B cell (primary cell): ENCODE results near the gene BABAM2. TPM values are rescaled to one million over a fixed set of nuclear protein-coding genes. Genes with fewer than 3 reads are reported as not detected.

Experiments used
- ATAC-seq: fragments of 200-7000 bp; cut with Tn5 transposase; one replicate; pipeline ENCODE4 v1.10.0; 2021; ENCODE audit warnings: low read depth, mild to moderate bottlenecking, moderate number of reproducible peaks, moderate library complexity
- CTCF ChIA-PET: fragments of 350-600 bp; sonication (Branson Sonifier 250); formaldehyde crosslinking; loops from one replicate; lab custom pipeline; 2021; ENCODE audit warnings: antibody characterized with exemption, inconsistent platforms; lab: Charles Lee
- POLR2A ChIA-PET: fragments of 350-600 bp; sonication (Branson Sonifier 250); formaldehyde crosslinking; loops from one replicate; lab custom pipeline; 2021; ENCODE audit warnings: antibody characterized with exemption; lab: Charles Lee
- DNase-seq: peaks from one replicate; pipeline ENCODE4 v3.0.0; 2013
- H2AFZ ChIP-seq: 2 replicates; pipeline ENCODE4 v1.6.1; 2012; ENCODE audit warnings: mild to moderate bottlenecking, low read depth, low read length; ENCODE audit not compliant: insufficient read depth, poor library complexity, severe bottlenecking
- H3K27ac ChIP-seq, 2 donors: 1 replicate in 1 of 2; 2 replicates in 1 of 2; pipeline ENCODE4 v1.5.1; 2012 to 2013; ENCODE audit warnings: low read length in 2 of 2, mild to moderate bottlenecking in 2 of 2, moderate library complexity in 1 of 2
- H3K27me3 ChIP-seq, 4 experiments: fragments of 200-600 bp in 1 of 4; sonication (generic) in 1 of 4; replicated peaks in 1 of 4; 1 replicate in 2 of 4; 2 replicates in 2 of 4; pipeline versions ENCODE4 v1.6.1 to v1.7.0; 2013 to 2016; ENCODE audit warnings: low read length in 3 of 4, mild to moderate bottlenecking in 2 of 4, mixed read lengths in 1 of 4, moderate library complexity in 1 of 4; ENCODE audit not compliant: insufficient read depth in 4 of 4, control insufficient read depth in 3 of 4; ENCODE audit errors: control extremely low read depth in 1 of 4
- H3K36me3 ChIP-seq, 2 experiments: replicated peaks in 1 of 2; 1 replicate in 1 of 2; 2 replicates in 1 of 2; pipeline versions ENCODE4 v1.6.1 to v1.7.1; 2013; ENCODE audit warnings: low read length in 1 of 2; ENCODE audit not compliant: insufficient read depth in 2 of 2, control insufficient read depth in 1 of 2; ENCODE audit errors: control extremely low read depth in 1 of 2, extremely low read depth in 1 of 2
- H3K4me1 ChIP-seq, 2 donors: fragments of 200-600 bp in 1 of 2; sonication (generic) in 1 of 2; 1 replicate in 1 of 2; 2 replicates in 1 of 2; pipeline versions ENCODE4 v1.5.1 to v1.6.1; 2013 to 2017; ENCODE audit warnings: low read length in 2 of 2; ENCODE audit not compliant: control insufficient read depth in 2 of 2, insufficient read depth in 2 of 2
- H3K4me2 ChIP-seq: replicated peaks from 2 replicates; pipeline ENCODE3; 2012; ENCODE audit warnings: mild to moderate bottlenecking, low read depth, low read length; ENCODE audit not compliant: poor library complexity, severe bottlenecking
- H3K4me3 ChIP-seq, 5 experiments: fragments of 200-600 bp in 1 of 5; sonication (generic) in 1 of 5; 1 replicate in 3 of 5; 2 replicates in 2 of 5; pipeline versions ENCODE4 v1.5.1 to v1.7.0; 2011 to 2016; ENCODE audit warnings: low read length in 4 of 5, mild to moderate bottlenecking in 4 of 5, low read depth in 2 of 5, control low read depth in 1 of 5, moderate library complexity in 1 of 5; ENCODE audit not compliant: insufficient read depth in 1 of 5; ENCODE audit errors: control extremely low read depth in 1 of 5, extremely low read depth in 1 of 5
- H3K79me2 ChIP-seq: fragments of 200-600 bp; sonication (generic); one replicate; pipeline ENCODE4 v1.6.0; 2016; ENCODE audit warnings: low read length; ENCODE audit not compliant: control insufficient read depth, insufficient read depth
- H3K9ac ChIP-seq: fragments of 200-600 bp; sonication (generic); 2 replicates; pipeline ENCODE4 v1.6.1; 2017; ENCODE audit warnings: mild to moderate bottlenecking, low read length, moderate library complexity
- H3K9me3 ChIP-seq, 3 donors: one replicate each; pipeline versions ENCODE4 v1.6.1 to v1.7.1; 2013; ENCODE audit warnings: low read length in 2 of 3; ENCODE audit not compliant: control insufficient read depth in 2 of 3, insufficient read depth in 1 of 3; ENCODE audit errors: control extremely low read depth in 1 of 3
- H4K20me1 ChIP-seq: 2 replicates; pipeline ENCODE4 v1.6.0; 2012; ENCODE audit warnings: mild to moderate bottlenecking, low read length; ENCODE audit not compliant: insufficient read depth, control insufficient read depth, poor library complexity, severe bottlenecking
- H3K27ac Mint-ChIP-seq: one replicate; pipeline ENCODE4 v1.8.0; 2021; ENCODE audit warnings: mixed read lengths
- H3K27me3 Mint-ChIP-seq: one replicate; pipeline ENCODE4 v1.8.0; 2021; ENCODE audit warnings: mixed read lengths
- H3K4me1 Mint-ChIP-seq: one replicate; pipeline ENCODE4 v1.8.0; 2021; ENCODE audit warnings: mixed read lengths
- H3K4me3 Mint-ChIP-seq: one replicate; pipeline ENCODE4 v1.8.0; 2021; ENCODE audit warnings: mixed read lengths
- H3K9me3 Mint-ChIP-seq: one replicate; pipeline ENCODE4 v1.8.0; 2022; ENCODE audit warnings: mixed read lengths; ENCODE audit not compliant: insufficient read depth
- CTCF ChIP-seq: fragments of 200-600 bp; IDR thresholded peaks from one replicate; pipeline ENCODE4 v1.8.0; 2022; ENCODE audit warnings: antibody characterized with exemption, mild to moderate bottlenecking
- EZH2 ChIP-seq: IDR thresholded peaks from 2 replicates; pipeline ENCODE4 v1.6.1; 2012; ENCODE audit warnings: borderline replicate concordance, low read depth, mild to moderate bottlenecking, moderate library complexity, low read length; ENCODE audit not compliant: insufficient read depth, poor library complexity, severe bottlenecking
- WGBS: methylation state at CpG from one replicate; pipeline ENCODE4 v1.1.5; 2013; ENCODE audit warnings: missing lambda C conversion rate; ENCODE audit not compliant: insufficient coverage; 5-methylcytosine and 5-hydroxymethylcytosine counted together
- intact Hi-C: fragments of 100-400 bp; cut with micrococcal nuclease; formaldehyde crosslinking; loops from one replicate; pipeline ENCODE4 v1.10.0; 2022
- polyA plus RNA-seq: library from polyadenylated mRNA; depleted of rRNA; stranded (reverse); fragments of >200 nt; gene quantifications from 2 replicates; pipeline ENCODE4 v1.2.3, GENCODE V29; 2012
- total RNA-seq, 2 donors: library from RNA; stranded (reverse); fragments of 120-200 nt in 1 of 2; gene quantifications; 1 replicate in 1 of 2; 2 replicates in 1 of 2; pipeline versions ENCODE4 v1.2.3 to v1.2.4, GENCODE V29; 2013 to 2022

BABAM2 gene
- total and polyA plus RNA-seq, 2 donors (not counting 1 experiment from before 2014, with no cell fraction given) = 22.3 to 69.6 TPM

DNA sequence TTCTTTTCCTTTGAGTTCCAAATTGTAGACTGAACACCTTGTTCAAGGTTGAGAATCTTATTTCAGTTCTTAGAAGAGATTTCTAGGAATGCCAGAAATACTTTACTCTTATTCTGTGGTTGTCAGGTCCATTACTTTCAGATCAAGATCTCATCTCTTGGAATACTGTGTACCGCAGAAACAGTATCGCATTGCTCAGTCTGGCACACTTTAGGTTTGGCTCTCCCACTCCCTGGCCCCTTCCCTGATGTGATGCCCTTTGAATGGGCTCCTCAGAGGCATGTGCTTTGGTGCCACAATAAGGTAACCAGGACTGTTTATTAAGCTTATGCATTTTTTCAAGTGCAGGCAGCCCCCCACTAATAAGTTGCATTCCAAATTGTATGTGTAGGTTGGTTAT lies 257.5 kb downstream of the BABAM2 start:
- ATAC-seq (no peak), DNase-seq (no peak)
- no peaks in the 10 kb centered on the region for H3K79me2 ChIP-seq
- H3K27ac Mint-ChIP-seq = no peak overlapping the region
- WGBS = 100% methylated on average over 2 of the region's 2 CpGs
- intact Hi-C loops = no loop called here
- no peak overlapping the region for H3K27ac ChIP-seq
- H3K4me3 ChIP-seq = no peak overlapping the region
- H3K4me2 ChIP-seq = no peak overlapping the region
- H2AFZ ChIP-seq = no peak overlapping the region
- peaks cover 3% of the 10 kb centered on the region for H3K9me3 Mint-ChIP-seq
- H3K9ac ChIP-seq = no peak overlapping the region
- no peaks in the 10 kb centered on the region for H3K4me1 ChIP-seq
- CTCF ChIA-PET = interaction anchor here (0.6 kb wide), 1 partner anchor 1403 kb away, joined by 3 read pairs; no protein-coding TSS in a partner anchor
- no peak for TF ChIP-seq EZH2
- no peak for TF ChIP-seq CTCF
- peaks cover 0 to 1% (median 0%) of the 10 kb centered on the region in 3 donors for H3K9me3 ChIP-seq
- POLR2A ChIA-PET = no interaction called here
- H3K27me3 ChIP-seq = no peaks in the 10 kb centered on the region
- no peaks in the 10 kb centered on the region for H3K4me1 Mint-ChIP-seq
- H4K20me1 ChIP-seq = no peaks in the 10 kb centered on the region
- no peaks in the 10 kb centered on the region for H3K27me3 Mint-ChIP-seq
- no peak overlapping the region for H3K4me3 Mint-ChIP-seq
- H3K36me3 ChIP-seq = peaks cover 0 to 5% of the 10 kb centered on the region in 2 experiments

DNA sequence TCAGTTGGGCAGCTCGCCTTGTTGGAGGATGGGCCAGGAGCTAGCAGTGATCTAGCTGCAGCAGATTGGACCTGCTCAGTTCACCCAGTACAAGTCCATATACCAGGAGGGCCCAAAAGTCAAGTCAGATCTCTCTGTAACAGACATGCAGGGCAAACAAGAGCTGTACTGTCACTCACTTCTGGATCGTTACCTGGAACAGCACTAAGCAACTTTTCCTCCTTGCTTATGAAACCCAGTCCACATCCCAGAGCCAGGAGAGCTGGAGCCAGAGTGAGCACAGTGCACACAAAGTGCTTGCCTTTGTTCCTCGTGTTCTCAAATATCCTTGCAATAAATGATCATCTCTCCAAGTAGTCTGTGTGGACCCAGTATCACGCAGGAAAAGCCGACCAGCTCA lies 258.0 kb downstream of the BABAM2 start:
- WGBS = 92% methylated on average over 3 of the region's 5 CpGs
- no peak overlapping the region for H3K27ac Mint-ChIP-seq

More for the DNA sequence above, 258.0 kb downstream of the BABAM2 start:
- peaks cover 0 to 5% of the 10 kb centered on the region in 2 experiments for H3K36me3 ChIP-seq
- no peaks in the 10 kb centered on the region for H3K79me2 ChIP-seq
- Mint-ChIP-seq H3K4me3 (no peak overlapping the region), H3K27me3 (no peaks in the 10 kb centered on the region), H3K9me3 (peaks cover 3% of the 10 kb centered on the region), H3K4me1 (no peaks in the 10 kb centered on the region)
- no peak overlapping the region for H3K4me2 ChIP-seq
- no peak for TF ChIP-seq CTCF
- TF ChIP-seq EZH2 = no peak
- ATAC-seq (no peak), DNase-seq (no peak)
- peaks cover 0 to 1% (median 0%) of the 10 kb centered on the region in 3 donors for H3K9me3 ChIP-seq
- no peak overlapping the region for H3K27ac ChIP-seq
- CTCF ChIA-PET = interaction anchor here (0.6 kb wide), 1 partner anchor 1404 kb away, joined by 3 read pairs; no protein-coding TSS in a partner anchor
- H4K20me1 ChIP-seq = no peaks in the 10 kb centered on the region
- intact Hi-C loops = no loop called here
- H2AFZ ChIP-seq = no peak overlapping the region
- H3K9ac ChIP-seq = no peak overlapping the region
- H3K4me3 ChIP-seq = no peak overlapping the region
- POLR2A ChIA-PET = no interaction called here
- no peaks in the 10 kb centered on the region for H3K27me3 ChIP-seq
- H3K4me1 ChIP-seq = no peaks in the 10 kb centered on the region
